H1 (cell line): ENCODE results near the gene RFXAP. TPM values are rescaled to one million over a fixed set of nuclear protein-coding genes. Genes with fewer than 3 reads are reported as not detected.

Experiments
- CTCF ChIA-PET: fragments of 300-600 bp; sonication (Branson Sonifier 250); formaldehyde crosslinking; loops from one replicate; lab custom pipeline; 2021; ENCODE audit not compliant: partially characterized antibody; lab: Charles Lee
- POLR2A ChIA-PET: fragments of 300-600 bp; sonication (Branson Sonifier 250); formaldehyde crosslinking; loops from one replicate; lab custom pipeline; 2021; ENCODE audit warnings: inconsistent platforms; ENCODE audit not compliant: partially characterized antibody; lab: Charles Lee
- DNase-seq, 2 experiments: peaks; one replicate each; pipeline versions ENCODE4 v3.0.0 to v3.0.0-alpha.2; 2010 to 2022; ENCODE audit warnings: low spot score in 2 of 2, low read depth in 1 of 2, mixed read lengths in 1 of 2
- FAIRE-seq: peaks from 2 replicates; lab custom pipeline; 2011; peaks lifted over from hg19 to GRCh38; lab: Jason Lieb, UNC
- H2AFZ ChIP-seq: 2 replicates; pipeline ENCODE4 v1.8.1; 2012; ENCODE audit warnings: low read length, inconsistent platforms
- H2AK5ac ChIP-seq: 2 replicates; pipeline ENCODE4 v1.6.1; 2013; ENCODE audit warnings: low read depth, low read length
- H2BK120ac ChIP-seq: replicated peaks from 2 replicates; pipeline ENCODE3; 2013; ENCODE audit warnings: low read depth, low read length, inconsistent platforms
- H2BK12ac ChIP-seq: 2 replicates; pipeline ENCODE4 v1.6.1; 2013; ENCODE audit warnings: low read depth, low read length
- H2BK15ac ChIP-seq: 2 replicates; pipeline ENCODE4 v1.6.1; 2013; ENCODE audit warnings: low read length
- H2BK20ac ChIP-seq: 2 replicates; pipeline ENCODE4 v1.6.1; 2013; ENCODE audit warnings: low read length
- H2BK5ac ChIP-seq: 2 replicates; pipeline ENCODE4 v1.6.1; 2013; ENCODE audit warnings: low read depth, low read length
- H3K14ac ChIP-seq: 2 replicates; pipeline ENCODE4 v1.6.1; 2013; ENCODE audit warnings: inconsistent platforms; ENCODE audit not compliant: insufficient read length
- H3K18ac ChIP-seq: 2 replicates; pipeline ENCODE4 v1.6.1; 2013; ENCODE audit warnings: low read length; ENCODE audit errors: extremely low read depth
- H3K23ac ChIP-seq: 2 replicates; pipeline ENCODE4 v1.6.1; 2013; ENCODE audit warnings: inconsistent platforms; ENCODE audit not compliant: insufficient read length
- H3K23me2 ChIP-seq: 2 replicates; pipeline ENCODE4 v1.6.1; 2013; ENCODE audit warnings: low read depth, low read length
- H3K27ac ChIP-seq: 2 replicates; pipeline ENCODE4 v1.6.1; 2011; ENCODE audit warnings: low read depth, low read length, inconsistent platforms
- H3K27me3 ChIP-seq, 4 experiments: replicated peaks in 1 of 4; 1 replicate in 1 of 4; 2 replicates in 3 of 4; pipeline versions ENCODE4 v1.6.1 to v1.8.1; 2011 to 2013; ENCODE audit warnings: low read length in 3 of 4, mild to moderate bottlenecking in 3 of 4, inconsistent platforms in 2 of 4, mixed read lengths in 2 of 4, moderate library complexity in 1 of 4; ENCODE audit not compliant: control insufficient read depth in 3 of 4, insufficient read depth in 3 of 4; ENCODE audit errors: extremely low read depth in 1 of 4
- H3K36me3 ChIP-seq, 4 experiments: 2 replicates each; pipeline versions ENCODE4 v1.6.1 to v1.8.1; 2011 to 2013; ENCODE audit warnings: mild to moderate bottlenecking in 4 of 4, low read length in 3 of 4, moderate library complexity in 2 of 4, control low read depth in 1 of 4, inconsistent platforms in 1 of 4; ENCODE audit not compliant: insufficient read depth in 4 of 4, control insufficient read depth in 2 of 4
- H3K4ac ChIP-seq: replicated peaks from 2 replicates; pipeline ENCODE3; 2013; ENCODE audit warnings: low read length, low read depth, mixed read lengths, inconsistent platforms; ENCODE audit not compliant: insufficient read length
- H3K4me1 ChIP-seq, 4 experiments: replicated peaks in 1 of 4; 1 replicate in 1 of 4; 2 replicates in 3 of 4; pipeline versions ENCODE4 v1.6.1 to v1.8.1; 2011 to 2013; ENCODE audit warnings: low read length in 3 of 4, inconsistent platforms in 2 of 4, mixed read lengths in 1 of 4; ENCODE audit not compliant: insufficient read depth in 4 of 4, control insufficient read depth in 3 of 4
- H3K4me2 ChIP-seq, 2 experiments: 2 replicates each; pipeline versions ENCODE4 v1.6.1 to v1.8.1; 2011 to 2013; ENCODE audit warnings: low read depth in 2 of 2, low read length in 2 of 2, control low read depth in 1 of 2, inconsistent platforms in 1 of 2, mild to moderate bottlenecking in 1 of 2; ENCODE audit not compliant: insufficient read depth in 1 of 2
- H3K4me3 ChIP-seq, 4 experiments: fragments of 200-600, 300-600 bp in 1 of 4; sonication (generic), shearing (Covaris generic), sonication (Bioruptor Twin) in 1 of 4; 2 replicates each; pipeline versions ENCODE4 v1.5.1 to v1.8.1; 2011 to 2016; ENCODE audit warnings: low read length in 4 of 4, low read depth in 3 of 4, control low read depth in 2 of 4, inconsistent platforms in 2 of 4, mild to moderate bottlenecking in 2 of 4, mixed read lengths in 1 of 4, moderate library complexity in 1 of 4; ENCODE audit not compliant: insufficient read depth in 2 of 4; ENCODE audit errors: extremely low read depth in 1 of 4
- H3K56ac ChIP-seq: replicated peaks from 2 replicates; pipeline ENCODE3; 2013; ENCODE audit warnings: low read depth, mild to moderate bottlenecking, mixed read lengths, low read length, inconsistent platforms; ENCODE audit not compliant: insufficient read length
- H3K79me1 ChIP-seq: 2 replicates; pipeline ENCODE4 v1.6.1; 2013; ENCODE audit warnings: low read depth, low read length, control low read depth
- H3K79me2 ChIP-seq, 2 experiments: 2 replicates each; pipeline versions ENCODE4 v1.6.1 to v1.8.1; 2012 to 2013; ENCODE audit warnings: low read length in 2 of 2, mild to moderate bottlenecking in 2 of 2, inconsistent platforms in 1 of 2; ENCODE audit not compliant: insufficient read depth in 2 of 2, control insufficient read depth in 1 of 2
- H3K9ac ChIP-seq, 4 experiments: replicated peaks in 1 of 4; 1 replicate in 1 of 4; 2 replicates in 3 of 4; pipeline versions ENCODE4 v1.6.1 to v1.8.1; 2011 to 2013; ENCODE audit warnings: low read depth in 3 of 4, low read length in 3 of 4, control low read depth in 2 of 4, mild to moderate bottlenecking in 2 of 4, moderate library complexity in 2 of 4, inconsistent platforms in 1 of 4; ENCODE audit errors: extremely low read depth in 1 of 4
- H3K9me3 ChIP-seq, 2 experiments: 2 replicates each; pipeline versions ENCODE4 v1.6.1 to v1.8.1; 2012 to 2013; ENCODE audit warnings: mild to moderate bottlenecking in 2 of 2, moderate library complexity in 2 of 2, control low read depth in 1 of 2, inconsistent platforms in 1 of 2, low read depth in 1 of 2, low read length in 1 of 2, mixed read lengths in 1 of 2; ENCODE audit not compliant: insufficient read depth in 2 of 2
- H4K20me1 ChIP-seq, 2 experiments: replicated peaks in 1 of 2; 2 replicates each; pipeline versions ENCODE3 to v1.8.1; 2011 to 2013; ENCODE audit warnings: inconsistent platforms in 2 of 2, low read length in 2 of 2, mild to moderate bottlenecking in 1 of 2; ENCODE audit not compliant: insufficient read depth in 2 of 2, control insufficient read depth in 1 of 2
- H4K5ac ChIP-seq: 2 replicates; pipeline ENCODE4 v1.6.1; 2013; ENCODE audit warnings: low read length, low read depth, mixed read lengths, inconsistent platforms; ENCODE audit not compliant: insufficient read length
- H4K8ac ChIP-seq: 2 replicates; pipeline ENCODE4 v1.8.0; 2013; ENCODE audit warnings: mild to moderate bottlenecking, moderate library complexity, low read length, inconsistent platforms; ENCODE audit not compliant: insufficient read depth; ENCODE audit errors: extremely low read depth
- H4K91ac ChIP-seq: replicated peaks from 2 replicates; pipeline ENCODE3; 2013; ENCODE audit warnings: low read length, mixed read lengths, inconsistent platforms; ENCODE audit not compliant: insufficient read length
- ASH2L ChIP-seq: fragments of 200-600, 300-600 bp; sonication (generic); IDR thresholded peaks from one replicate; pipeline ENCODE4 v1.7.1; 2017; ENCODE audit warnings: low read length
- CHD2 ChIP-seq: IDR thresholded peaks from 2 replicates; pipeline ENCODE4 v1.6.1; 2012; ENCODE audit warnings: low read length, improper control_type of control experiment
- EP300 ChIP-seq, 2 experiments: IDR thresholded peaks; 1 replicate in 1 of 2; 2 replicates in 1 of 2; pipeline ENCODE4 v1.6.1; 2011 to 2012; ENCODE audit warnings: low read depth in 2 of 2, low read length in 2 of 2, mild to moderate bottlenecking in 2 of 2, borderline replicate concordance in 1 of 2, inconsistent platforms in 1 of 2, moderate library complexity in 1 of 2
- JUN ChIP-seq: IDR thresholded peaks from 2 replicates; pipeline ENCODE4 v1.6.1; 2011; ENCODE audit warnings: low read depth, mild to moderate bottlenecking, improper control_type of control experiment, low read length
- KDM1A ChIP-seq: fragments of 200-600, 300-600 bp; sonication (generic); IDR thresholded peaks from 2 replicates; pipeline ENCODE4 v1.7.1; 2016; ENCODE audit warnings: mild to moderate bottlenecking, low read length, borderline replicate concordance
- MAFK ChIP-seq: IDR thresholded peaks from 2 replicates; pipeline ENCODE4 v1.6.1; 2012; ENCODE audit warnings: low read depth, mild to moderate bottlenecking, improper control_type of control experiment, low read length
- NANOG ChIP-seq: IDR thresholded peaks from 2 replicates; pipeline ENCODE4 v1.6.1; 2011; ENCODE audit warnings: low read length, low read depth, mild to moderate bottlenecking, inconsistent platforms; ENCODE audit not compliant: insufficient read depth, poor library complexity, severe bottlenecking
- POLR2AphosphoS5 ChIP-seq: IDR thresholded peaks from 2 replicates; pipeline ENCODE4 v1.6.1; 2011; ENCODE audit warnings: low read depth, low read length
- SP1 ChIP-seq: IDR thresholded peaks from 2 replicates; pipeline ENCODE4 v1.6.1; 2011; ENCODE audit warnings: low read depth, low read length
- SP4 ChIP-seq: IDR thresholded peaks from 2 replicates; pipeline ENCODE4 v1.6.1; 2012; ENCODE audit warnings: low read length, inconsistent platforms
- SRF ChIP-seq: IDR thresholded peaks from 2 replicates; pipeline ENCODE4 v1.6.1; 2011; ENCODE audit warnings: mild to moderate bottlenecking, low read depth, low read length, moderate library complexity
- TAF7 ChIP-seq: optimal IDR thresholded peaks from 2 replicates; pipeline ENCODE3; 2011; ENCODE audit warnings: low read depth, mild to moderate bottlenecking, inconsistent platforms, low read length, moderate library complexity, borderline replicate concordance
- TEAD4 ChIP-seq: IDR thresholded peaks from 2 replicates; pipeline ENCODE4 v1.6.1; 2012; ENCODE audit warnings: low read depth, low read length, inconsistent platforms, mixed read lengths
- WGBS, 2 experiments: shearing (Covaris generic) in 1 of 2; methylation state at CpG; one replicate each; pipeline versions ENCODE4 v1.1.6 to v1.1.7; 2013 to 2015; ENCODE audit warnings: low lambda C conversion rate in 2 of 2, mixed read lengths in 2 of 2, inconsistent platforms in 1 of 2, low coverage in 1 of 2, missing lambda C conversion rate in 1 of 2; ENCODE audit not compliant: insufficient replicate concordance in 2 of 2, insufficient coverage in 1 of 2, insufficient read length in 1 of 2; ENCODE audit errors: extremely low coverage in 1 of 2, missing lambda C conversion rate in 1 of 2; 5-methylcytosine and 5-hydroxymethylcytosine counted together
- polyA plus RNA-seq, 7 experiments: library from polyadenylated mRNA; depleted of rRNA in 3 of 7; stranded (reverse) in 5 of 7; unstranded in 2 of 7; fragments of >200 nt in 5 of 7; fragments of 200-250 nt in 2 of 7; gene quantifications; 1 replicate in 5 of 7; 2 replicates in 1 of 7; 4 replicates in 1 of 7; pipeline versions ENCODE4 v1.2.1 to v1.2.3, GENCODE V29; 2011 to 2013; ENCODE audit warnings: missing spikeins in 2 of 7, mixed read lengths in 2 of 7
- total RNA-seq: library from RNA; stranded (reverse); fragmentation: NEBNext Ultra II Directional; extraction: Animal tissue kit (Norgen Biotek cat#: 25700); gene quantifications from 2 replicates; pipeline ENCODE4 v1.2.1, GENCODE V29; 2021

Gene RFXAP
- total and polyA plus RNA-seq, 2 of the 8 experiments (the other 6 are each of a cell fraction or from before 2014, with no cell fraction given): 5.2 to 11.5 TPM

- H3K4ac ChIP-seq: no peak overlapping the region
- H3K23me2 ChIP-seq: no peaks in the 10 kb centered on the region; the same call in 1 of the 2 replicates
- H3K4me2 ChIP-seq: no peak overlapping the region
- TF ChIP-seq POLR2AphosphoS5 (no peak), TEAD4 (no peak), MAFK (no peak), NANOG (no peak), TAF7 (no peak), JUN (no peak), ASH2L (no peak), CHD2 (no peak), SP4 (no peak), SP1 (no peak), SRF (no peak), EP300 (IDR thresholded peaks at IDR 0.05; ENCODE audit: borderline replicate concordance in 1 of 2, low read depth in 2 of 2, low read length in 2 of 2) (no peak), KDM1A (no peak)
- no peak overlapping the region for H2BK20ac ChIP-seq
- no peak overlapping the region for H2BK15ac ChIP-seq
- no peak overlapping the region for H3K18ac ChIP-seq
- no peak overlapping the region for H4K5ac ChIP-seq
- no peak overlapping the region for H3K27ac ChIP-seq
- no peaks in the 10 kb centered on the region for H3K79me2 ChIP-seq
- H2BK12ac ChIP-seq: no peak overlapping the region
- CTCF ChIA-PET: interaction anchor here (0.9 to 1.6 kb wide), 2 partner anchors 24 to 105 kb away, joined by 3 to 4 read pairs; no protein-coding TSS in a partner anchor
- no peak overlapping the region for H4K91ac ChIP-seq
- no peaks in the 10 kb centered on the region for H3K36me3 ChIP-seq
- no peak for FAIRE-seq
- no peak overlapping the region for H3K9ac ChIP-seq
- H3K56ac ChIP-seq: no peak overlapping the region
- no peaks in the 10 kb centered on the region for H4K20me1 ChIP-seq
- WGBS, 2 experiments: 93% methylated on average over 4 of the region's 4 CpGs; no CpG with 5 or more reads in 1 of the 2 experiments
- no peak overlapping the region for H2BK120ac ChIP-seq
- POLR2A ChIA-PET: no interaction called here
- H3K4me3 ChIP-seq: no peak overlapping the region
- H2AFZ ChIP-seq: no peak overlapping the region
- H3K79me1 ChIP-seq: no peaks in the 10 kb centered on the region
- no peak overlapping the region for H4K8ac ChIP-seq
- H3K14ac ChIP-seq: no peak overlapping the region
- H3K27me3 ChIP-seq: no peaks in the 10 kb centered on the region
- no peaks in the 10 kb centered on the region for H3K4me1 ChIP-seq
- H2AK5ac ChIP-seq: no peak overlapping the region
- H3K23ac ChIP-seq: no peak overlapping the region
- H2BK5ac ChIP-seq: no peak overlapping the region
- no peak for DNase-seq
- no peaks in the 10 kb centered on the region for H3K9me3 ChIP-seq
Observed at GRCh38 chr13:36875431-36875830, 56.4 kb downstream of the RFXAP start.
